ENCODE measurements around the gene WNT3A.

DNA sequence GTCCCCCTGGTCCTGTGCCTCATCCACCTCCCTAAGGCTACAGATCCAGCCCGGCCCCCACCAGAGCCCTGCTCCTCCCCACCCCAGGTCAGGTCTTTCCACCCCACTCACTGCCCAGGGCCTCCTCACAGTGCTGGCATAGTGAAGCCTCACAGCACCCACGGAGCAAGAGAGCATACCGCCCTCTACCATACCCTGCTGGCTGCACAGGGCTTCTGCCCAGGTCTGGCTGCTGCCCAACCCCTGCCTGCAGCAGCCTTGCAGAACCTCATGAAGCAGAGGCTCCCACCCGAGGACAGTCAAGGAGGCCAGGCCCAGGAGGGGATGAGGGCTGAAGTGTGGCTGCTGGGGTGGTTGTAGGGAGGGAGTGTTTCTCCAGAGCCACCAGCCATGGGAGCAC lies 56.0 kb downstream of the WNT3A start:
- TF ChIP-seq, protein P1, sequence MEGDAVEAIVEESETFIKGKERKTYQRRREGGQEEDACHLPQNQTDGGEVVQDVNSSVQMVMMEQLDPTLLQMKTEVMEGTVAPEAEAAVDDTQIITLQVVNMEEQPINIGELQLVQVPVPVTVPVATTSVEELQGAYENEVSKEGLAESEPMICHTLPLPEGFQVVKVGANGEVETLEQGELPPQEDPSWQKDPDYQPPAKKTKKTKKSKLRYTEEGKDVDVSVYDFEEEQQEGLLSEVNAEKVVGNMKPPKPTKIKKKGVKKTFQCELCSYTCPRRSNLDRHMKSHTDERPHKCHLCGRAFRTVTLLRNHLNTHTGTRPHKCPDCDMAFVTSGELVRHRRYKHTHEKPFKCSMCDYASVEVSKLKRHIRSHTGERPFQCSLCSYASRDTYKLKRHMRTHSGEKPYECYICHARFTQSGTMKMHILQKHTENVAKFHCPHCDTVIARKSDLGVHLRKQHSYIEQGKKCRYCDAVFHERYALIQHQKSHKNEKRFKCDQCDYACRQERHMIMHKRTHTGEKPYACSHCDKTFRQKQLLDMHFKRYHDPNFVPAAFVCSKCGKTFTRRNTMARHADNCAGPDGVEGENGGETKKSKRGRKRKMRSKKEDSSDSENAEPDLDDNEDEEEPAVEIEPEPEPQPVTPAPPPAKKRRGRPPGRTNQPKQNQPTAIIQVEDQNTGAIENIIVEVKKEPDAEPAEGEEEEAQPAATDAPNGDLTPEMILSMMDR (IDR thresholded peaks at IDR 0.05) = no peak
- no peak for TF ChIP-seq POLR2A (IDR thresholded peaks at IDR 0.05)

All from right lobe of liver (tissue), 4 donors.